IgD-negative memory B cell (primary cell): ENCODE results near the gene BEST1. TPM values are rescaled to one million over a fixed set of nuclear protein-coding genes. Genes with fewer than 3 reads are reported as not detected.

Source experiments
- polyA plus RNA-seq: library from polyadenylated mRNA; unstranded; fragments of 300-500 nt; fragmentation: Illumina TruSeq; gene quantifications from one replicate; pipeline ENCODE4 v1.2.3, GENCODE V29; 2021

Gene BEST1
- polyA plus RNA-seq, 1 donor from 2014 or later: 1.2 TPM

Other genes starting within 250 kb of the BEST1 start
- not detected for gene MYRF, start 197.7 kb upstream of the BEST1 start, polyA plus RNA-seq
- 210 TPM for gene TMEM258, start 157.8 kb upstream of the BEST1 start, polyA plus RNA-seq
- 12.6 TPM for gene FEN1, start 157.4 kb upstream of the BEST1 start, polyA plus RNA-seq
- 1.6 TPM for gene FADS1, start 133.3 kb upstream of the BEST1 start, polyA plus RNA-seq
- 0.63 TPM for gene FADS2, start 122.1 kb upstream of the BEST1 start, polyA plus RNA-seq
- gene FADS3, start 58.8 kb upstream of the BEST1 start, polyA plus RNA-seq: 21.8 TPM
- gene RAB3IL1, start 32.8 kb upstream of the BEST1 start, polyA plus RNA-seq: not detected
- 4,223 TPM for gene FTH1, start 17.3 kb downstream of the BEST1 start, polyA plus RNA-seq
- gene INCENP, start 173.7 kb downstream of the BEST1 start, polyA plus RNA-seq: 2.8 TPM
- not detected for gene SCGB1D1, start 239.9 kb downstream of the BEST1 start, polyA plus RNA-seq